ENCODE results near the gene ARL2BP.
A peak's percentile ranks its signal among the peaks of the same experiment; 100 is the strongest.
"Not testable (repeated sequence)": the region's sequence is repeated elsewhere in the genome, so short reads cannot be mapped to it uniquely, and the experiment has no call there.

ARL2BP gene

GRCh38 chr16:57244767-57245471 is at the start of gene ARL2BP:
TSS of gene ARL2BP (plus strand) at chr16:57245259. CDS start at chr16:57245368, 109 bp downstream.
- DNase-seq (ENCODE audit: low read depth), result peak; percentile 94

GRCh38 chr16:57196286-57196685 is 48.8 kb upstream of the ARL2BP start:
- DNase-seq (ENCODE audit: low read depth), result no peak

- no peak for DNase-seq (ENCODE audit: low read depth)
Measured at GRCh38 chr16:57196753-57197152, 48.3 kb upstream of the ARL2BP start.

- DNase-seq (ENCODE audit: low read depth), result not testable (repeated sequence)
Measured at GRCh38 chr16:57200321-57200720, 44.7 kb upstream of the ARL2BP start.

GRCh38 chr16:57200926-57201325 is 44.1 kb upstream of the ARL2BP start:
- not testable (repeated sequence) for DNase-seq (ENCODE audit: low read depth)

GRCh38 chr16:57202095-57202886 is 42.8 kb upstream of the ARL2BP start:
- DNase-seq (ENCODE audit: low read depth), result no peak

GRCh38 chr16:57203451-57203850 is 41.6 kb upstream of the ARL2BP start:
- no peak for DNase-seq (ENCODE audit: low read depth)

- no peak for DNase-seq (ENCODE audit: low read depth)
Measured at GRCh38 chr16:57204675-57205074, 40.4 kb upstream of the ARL2BP start.

- DNase-seq (ENCODE audit: low read depth), result no peak
Measured at GRCh38 chr16:57208926-57209325, 36.1 kb upstream of the ARL2BP start.

- no peak for DNase-seq (ENCODE audit: low read depth)
Measured at GRCh38 chr16:57209780-57210179, 35.3 kb upstream of the ARL2BP start.

- no peak for DNase-seq (ENCODE audit: low read depth)
Measured at GRCh38 chr16:57213462-57213861, 31.6 kb upstream of the ARL2BP start.

- no peak for DNase-seq (ENCODE audit: low read depth)
Measured at GRCh38 chr16:57216968-57217367, 28.1 kb upstream of the ARL2BP start.

GRCh38 chr16:57223057-57223456 is 22.0 kb upstream of the ARL2BP start:
- DNase-seq (ENCODE audit: low read depth), result no peak

GRCh38 chr16:57224651-57225335 is 20.3 kb upstream of the ARL2BP start:
- DNase-seq (ENCODE audit: low read depth), result no peak

- no peak for DNase-seq (ENCODE audit: low read depth)
Measured at GRCh38 chr16:57225978-57226377, 19.1 kb upstream of the ARL2BP start.

GRCh38 chr16:57226701-57227621 is 18.1 kb upstream of the ARL2BP start:
- no peak for DNase-seq (ENCODE audit: low read depth)

- DNase-seq (ENCODE audit: low read depth), result no peak
Measured at GRCh38 chr16:57229079-57229478, 16.0 kb upstream of the ARL2BP start.

GRCh38 chr16:57231821-57232350 is 13.2 kb upstream of the ARL2BP start:
- no peak for DNase-seq (ENCODE audit: low read depth)

- DNase-seq (ENCODE audit: low read depth), result no peak
Measured at GRCh38 chr16:57233944-57234706, 10.9 kb upstream of the ARL2BP start.

GRCh38 chr16:57234707-57235092 is 10.4 kb upstream of the ARL2BP start:
- no peak for DNase-seq (ENCODE audit: low read depth)
